NOMO-1 (cell line): ENCODE measurements around the gene RIPK4.

Experiments
- DNase-seq, 2 experiments: peaks; one replicate each; lab custom pipeline; 2025; ENCODE audit not compliant: unreplicated experiment in 2 of 2; lab: John Stamatoyannopoulos, UW

The RIPK4 gene

DNA sequence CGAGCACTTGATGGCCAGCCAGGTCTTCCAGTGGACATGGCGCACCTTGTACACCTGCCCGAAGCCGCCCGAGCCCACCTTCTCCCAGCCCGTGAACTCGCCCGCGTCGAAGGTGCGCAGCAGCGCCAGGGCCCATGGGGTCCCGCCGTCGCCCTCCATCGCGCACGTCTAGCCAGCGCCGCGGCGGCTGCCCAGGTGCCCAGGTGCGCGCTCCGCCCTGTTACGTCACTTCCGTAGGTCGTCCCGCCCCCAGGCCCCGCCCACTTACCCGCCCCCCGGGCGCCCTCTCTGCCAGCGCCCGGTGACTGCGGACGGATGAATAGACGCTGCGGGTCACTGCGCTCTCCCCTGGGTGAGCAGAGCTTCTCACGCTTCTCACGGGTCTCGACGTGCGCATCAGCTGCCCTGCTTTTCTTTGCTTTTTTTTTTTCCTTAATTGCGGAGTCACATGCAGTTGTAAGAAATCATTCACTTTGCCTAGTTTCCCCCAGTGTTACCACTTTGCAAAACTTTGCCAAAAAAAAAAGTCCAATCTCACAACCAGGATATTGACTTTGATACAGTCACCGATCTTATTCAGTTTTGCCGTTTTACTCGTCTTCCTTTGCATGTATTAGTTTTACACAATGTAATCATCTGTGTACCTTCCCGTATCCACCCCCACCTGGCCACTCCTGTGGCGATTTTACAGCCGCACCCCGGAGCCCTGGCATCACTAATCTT, at the start of gene RIPK4:
TSS of gene RIPK4 (minus strand) at position 170 of the 723 bp plus-strand sequence. CDS start at position 159, 11 bp downstream.
- DNase-seq = no peak

DNA sequence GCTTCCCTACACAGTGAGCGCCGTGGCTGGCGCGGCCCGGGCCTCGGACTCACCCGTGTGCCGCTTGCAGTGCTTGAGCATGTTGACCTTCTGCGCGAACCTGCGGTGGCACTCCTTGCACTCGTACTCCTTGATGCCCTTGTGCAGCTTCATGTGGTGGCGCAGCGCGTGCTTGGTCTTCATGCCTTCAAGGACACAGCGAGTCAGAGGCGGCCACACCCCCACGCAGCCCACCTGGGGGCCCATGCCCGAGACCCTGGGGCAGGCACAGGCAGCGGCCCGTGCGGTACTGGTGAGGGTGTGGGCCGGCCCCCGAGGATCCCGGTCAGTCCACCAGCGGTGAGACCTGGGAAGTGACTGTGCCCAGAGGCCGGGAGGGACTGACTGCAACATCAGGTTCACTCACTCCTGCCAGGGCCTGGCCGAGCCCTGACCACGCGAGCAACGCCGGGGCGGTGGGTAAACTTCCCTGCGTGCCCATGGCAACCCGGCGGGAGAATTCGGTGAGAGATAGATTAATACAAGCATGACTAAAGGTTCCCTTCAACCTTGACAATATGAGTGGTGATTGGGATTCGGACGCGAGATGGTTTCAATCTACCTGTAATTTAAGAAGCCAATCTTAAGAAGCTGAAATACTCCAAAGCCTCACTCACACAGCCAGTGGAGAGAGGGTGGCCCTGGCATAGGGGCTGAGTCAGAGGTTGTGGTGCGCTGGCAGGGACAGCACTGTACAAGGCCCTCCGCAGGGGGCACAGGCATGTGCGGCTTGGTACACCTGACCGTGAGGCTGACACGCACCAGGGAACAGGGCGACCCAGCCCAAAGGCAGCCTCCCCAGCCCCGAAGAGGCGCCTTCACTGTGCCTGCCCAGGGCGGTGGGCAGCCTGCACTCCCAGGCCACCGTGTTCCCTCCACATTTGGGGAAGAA, 49.1 kb upstream of the RIPK4 start:
- DNase-seq = no peak

DNA sequence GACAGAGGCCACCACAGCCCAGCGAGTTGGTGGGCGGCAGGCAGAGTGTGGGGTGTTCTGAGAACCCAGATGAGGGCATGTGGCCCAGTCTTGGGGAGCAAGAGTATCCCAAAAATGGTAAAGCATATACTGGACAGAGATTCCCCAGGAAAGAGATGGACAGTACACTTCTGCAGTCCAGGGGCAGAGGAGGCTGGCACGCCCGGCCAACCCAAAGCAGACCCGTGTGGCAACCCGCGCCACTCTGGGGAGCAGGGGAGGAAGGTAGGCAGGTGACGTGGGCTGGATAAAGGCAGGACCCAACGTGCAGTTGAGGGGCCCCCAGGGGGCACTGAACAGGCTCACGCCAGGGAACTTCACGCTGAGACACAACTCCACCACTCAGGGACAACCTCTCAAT, 46.4 kb upstream of the RIPK4 start:
- DNase-seq = no peak

DNA sequence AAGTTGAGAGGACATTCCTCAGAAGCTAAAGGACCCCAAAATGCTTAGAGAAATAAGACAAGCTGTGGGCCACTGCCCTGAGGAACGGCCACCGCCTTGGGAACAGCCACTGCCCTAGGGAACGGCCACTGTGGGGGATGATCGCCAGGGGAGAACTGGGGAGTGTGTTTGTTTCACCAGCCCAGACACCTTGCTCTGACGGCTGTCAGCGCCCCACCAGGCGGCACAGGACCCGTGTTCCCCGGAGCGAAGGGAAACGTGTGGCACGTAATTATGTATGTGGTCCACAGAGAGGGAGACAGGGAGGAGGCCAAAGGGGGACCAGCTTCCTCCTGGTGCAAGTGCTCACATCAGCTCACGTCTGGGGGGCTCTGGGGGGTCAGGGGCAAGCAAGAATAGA, 45.8 kb upstream of the RIPK4 start:
- DNase-seq = no peak

- no peak for DNase-seq
These were observed 43.7 kb upstream of the RIPK4 start for GRCh38 chr21:41810597-41810932.

DNA sequence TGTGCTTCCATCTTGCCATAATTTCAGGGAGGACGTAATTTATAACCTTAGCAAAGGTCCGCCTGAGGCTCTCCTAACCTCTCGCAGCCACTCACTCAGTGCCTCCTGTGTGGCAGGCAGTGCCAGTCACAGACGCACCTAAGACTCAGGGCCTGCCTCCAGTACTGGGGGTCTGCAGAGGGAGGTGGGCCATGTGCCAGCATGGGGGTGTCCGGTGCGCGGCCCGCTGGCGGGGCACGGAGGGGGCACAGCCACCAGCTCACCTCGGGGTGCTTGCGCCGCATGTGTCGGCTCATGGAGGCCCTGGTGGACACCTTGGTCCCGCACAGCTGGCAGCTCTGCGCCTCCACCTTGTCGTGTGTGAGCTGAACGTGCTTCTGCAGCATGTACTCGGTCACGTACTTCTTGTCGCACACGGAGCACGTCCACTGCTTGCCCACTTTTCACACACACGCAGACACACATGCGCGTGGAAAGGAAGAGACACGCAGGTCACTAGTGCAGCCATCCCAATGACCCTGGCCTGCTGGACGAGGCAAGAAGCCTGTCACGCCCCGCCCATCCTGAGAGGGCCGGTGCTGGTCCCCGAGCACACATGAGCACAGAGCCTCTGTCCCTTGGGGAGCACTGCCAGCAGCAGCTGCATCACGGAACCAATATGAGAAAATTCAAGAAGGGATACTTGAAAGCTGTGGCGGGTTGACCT, 43.2 kb upstream of the RIPK4 start:
- no peak for DNase-seq

- DNase-seq = no peak
These were observed 42.0 kb upstream of the RIPK4 start for GRCh38 chr21:41808846-41809245.

DNA sequence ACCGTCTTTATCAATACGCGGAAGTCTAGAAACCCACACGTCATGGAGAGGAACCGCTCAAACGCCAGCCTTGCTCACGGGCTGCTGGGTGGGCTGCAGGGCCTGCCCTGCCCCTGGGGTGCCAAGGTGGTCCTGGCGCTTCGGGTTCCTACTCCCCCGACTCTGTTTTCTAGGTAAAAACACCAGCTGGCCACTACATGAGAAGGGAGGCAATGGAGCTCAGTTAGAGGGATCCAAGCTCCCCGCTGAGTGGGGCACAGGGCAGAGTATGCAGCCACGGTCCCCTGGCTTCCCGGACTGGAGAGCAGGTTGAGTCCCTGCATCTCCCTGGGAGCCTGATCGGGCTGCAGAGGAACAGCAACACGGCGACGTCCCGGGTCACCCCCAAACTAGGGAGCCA, 41.2 kb upstream of the RIPK4 start:
- no peak for DNase-seq

DNA sequence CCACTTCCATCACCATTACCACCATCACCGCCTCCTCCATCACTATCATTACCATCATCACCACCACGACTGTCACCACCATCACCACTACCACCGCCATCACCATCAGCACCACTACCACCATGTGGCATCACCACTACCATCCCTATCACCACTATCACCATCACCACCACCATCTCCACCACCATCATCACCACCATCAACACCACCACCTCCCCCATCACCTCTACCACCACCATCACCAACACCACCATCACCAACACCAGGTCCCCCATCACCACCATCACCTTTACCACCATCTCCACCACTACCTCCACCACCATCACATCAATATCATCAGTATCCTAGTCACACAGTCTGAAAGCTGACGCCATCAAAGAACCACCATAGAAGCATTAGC, 39.9 kb upstream of the RIPK4 start:
- DNase-seq = no peak

GRCh38 chr21:41805643-41806042, 38.8 kb upstream of the RIPK4 start:
- DNase-seq = no peak

GRCh38 chr21:41805038-41805437, 38.2 kb upstream of the RIPK4 start:
- DNase-seq = no peak

DNA sequence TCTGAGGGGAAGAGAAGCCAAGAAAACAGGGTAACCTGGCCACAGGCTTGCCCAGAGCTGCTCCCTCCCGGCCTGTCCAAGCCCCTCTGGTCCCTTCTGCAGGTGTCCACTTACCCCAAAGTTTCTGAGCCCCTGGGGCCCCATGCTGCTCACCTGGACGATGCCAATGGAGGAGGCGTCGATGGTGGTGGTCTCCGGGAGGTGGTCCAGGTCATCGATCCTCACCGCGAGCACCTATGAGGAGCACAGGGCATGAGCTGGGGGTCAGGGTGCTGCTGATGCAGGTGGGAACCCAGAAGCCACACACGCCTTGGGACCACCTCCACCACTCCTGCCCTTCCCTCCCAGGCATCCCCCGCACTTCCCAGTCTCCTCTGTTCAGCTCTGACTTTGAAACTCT, 37.5 kb upstream of the RIPK4 start:
- DNase-seq = no peak

GRCh38 chr21:41803316-41803715, 36.5 kb upstream of the RIPK4 start:
- no peak for DNase-seq

DNA sequence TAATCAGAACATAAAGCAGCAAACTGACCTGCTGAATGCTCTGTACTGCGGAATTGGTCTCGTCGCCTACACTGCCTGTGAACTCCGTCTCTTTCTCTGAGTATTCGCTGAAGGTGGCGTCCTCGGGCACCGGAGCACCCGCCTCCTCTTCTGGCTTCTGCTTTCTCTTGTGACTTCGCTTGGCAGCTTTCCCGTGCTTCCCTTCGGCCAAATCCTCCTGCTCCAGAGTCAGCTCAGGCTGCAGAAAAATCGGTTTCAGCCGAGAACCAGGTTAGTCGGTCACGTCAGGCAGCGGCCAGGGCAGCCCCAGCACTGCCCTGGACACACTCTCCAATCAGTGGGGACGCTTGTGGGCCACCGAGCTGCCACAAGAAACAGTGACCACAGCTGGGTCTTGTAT, 35.8 kb upstream of the RIPK4 start:
- DNase-seq = no peak

GRCh38 chr21:41802198-41802584, 35.3 kb upstream of the RIPK4 start:
- no peak for DNase-seq

- no peak for DNase-seq
These were observed 34.7 kb upstream of the RIPK4 start for GRCh38 chr21:41801321-41802197.

GRCh38 chr21:41800425-41801320, 33.8 kb upstream of the RIPK4 start:
- DNase-seq = no peak

DNA sequence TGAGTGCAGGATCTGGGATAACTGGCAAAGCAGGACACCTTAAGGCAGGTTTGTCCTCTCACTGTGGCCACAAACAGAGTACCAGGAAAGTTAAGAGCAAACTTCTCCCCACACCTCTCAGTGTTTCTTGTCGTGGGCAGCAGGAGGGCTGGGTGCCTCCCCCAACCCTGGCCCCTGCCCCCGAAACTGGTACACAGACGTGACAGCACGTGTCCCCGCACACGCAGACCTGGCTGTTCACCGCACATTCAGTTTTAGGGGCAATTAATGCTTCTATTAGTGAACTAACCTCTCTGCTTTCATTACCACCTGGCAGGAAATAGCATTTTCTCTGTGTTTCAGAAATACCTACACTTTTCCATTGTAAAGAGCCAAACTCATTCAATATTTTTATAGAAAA, 32.9 kb upstream of the RIPK4 start:
- DNase-seq = no peak

- no peak for DNase-seq
These were observed 31.5 kb upstream of the RIPK4 start for GRCh38 chr21:41798326-41798725.
